HG03196 (cell line): Measurements from ENCODE around the gene WEE1.
"Not testable (repeated sequence)": the region's sequence is repeated elsewhere in the genome, so short reads cannot be mapped to it uniquely, and the experiment has no call there.

Source experiments
- ATAC-seq: cut with Tn5 transposase; IDR thresholded peaks from one replicate; pipeline ENCODE4 v1.9.1; 2021; ENCODE audit not compliant: unreplicated experiment

WEE1 gene

GRCh38 chr11:9619004-9619403, 45.5 kb downstream of the WEE1 start:
- no peak for ATAC-seq

- no peak for ATAC-seq
Measured at GRCh38 chr11:9619971-9620370, 46.5 kb downstream of the WEE1 start.

DNA sequence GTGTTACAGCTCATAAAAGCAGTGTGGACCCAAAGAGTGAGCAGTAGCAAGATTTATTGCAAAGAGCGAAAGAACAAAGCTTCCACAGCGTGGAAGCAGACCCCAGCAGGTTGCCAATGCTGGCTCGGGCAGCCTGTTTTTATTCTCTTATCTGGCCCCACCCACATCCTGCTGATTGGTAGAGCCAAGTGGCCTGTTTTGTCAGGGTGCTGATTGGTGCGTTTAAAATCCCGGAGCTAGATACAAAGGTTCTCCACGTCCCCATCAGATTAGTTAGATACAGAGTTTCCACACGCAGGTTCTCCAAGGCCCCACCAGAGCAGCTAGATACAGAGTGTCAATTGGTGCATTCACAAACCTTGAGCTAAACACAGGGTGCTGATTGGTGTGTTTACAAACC, 48.9 kb downstream of the WEE1 start:
- not testable (repeated sequence) for ATAC-seq

DNA sequence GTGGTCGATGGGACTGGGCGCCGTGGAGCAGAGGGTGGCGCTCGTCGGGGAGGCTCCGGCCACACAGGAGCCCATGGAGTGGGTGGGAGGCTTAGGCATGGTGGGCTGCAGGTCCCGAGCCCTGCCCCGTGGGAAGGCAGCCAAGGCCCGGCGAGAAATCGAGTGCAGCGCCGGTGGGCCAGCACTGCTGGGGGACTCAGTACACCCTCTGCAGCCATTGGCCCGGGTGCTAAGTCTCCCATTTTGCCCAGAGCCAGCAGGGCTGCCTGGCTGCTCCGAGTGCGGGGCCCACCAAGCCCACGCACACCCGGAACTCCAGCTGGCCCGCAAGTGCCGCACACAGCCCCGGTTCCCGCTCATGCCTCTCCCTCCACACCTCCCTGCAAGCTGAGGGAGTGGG, 49.6 kb downstream of the WEE1 start:
- ATAC-seq: not testable (repeated sequence)

- no peak for ATAC-seq
Measured at GRCh38 chr11:9624448-9624847, 51.0 kb downstream of the WEE1 start.

DNA sequence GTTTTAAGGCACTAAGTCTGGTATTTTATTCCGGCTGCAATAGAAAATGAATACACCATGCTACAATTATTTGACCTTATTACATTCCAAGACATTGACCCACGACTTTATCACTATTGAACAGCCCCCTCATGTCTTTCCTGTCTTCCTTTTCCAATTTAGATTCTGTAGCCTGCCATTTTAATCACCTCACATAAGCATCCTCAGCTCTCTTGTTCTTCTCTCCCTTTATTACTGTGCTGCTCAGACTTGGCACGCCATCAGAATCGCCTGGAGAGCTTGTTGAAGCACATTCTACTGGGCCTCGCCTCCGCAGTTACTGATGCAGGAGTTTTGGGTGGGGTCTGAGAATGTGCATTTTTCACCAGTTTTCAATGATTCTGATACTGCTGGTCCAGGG, 51.7 kb downstream of the WEE1 start:
- ATAC-seq: no peak

- no peak for ATAC-seq
Measured at GRCh38 chr11:9625728-9626127, 52.3 kb downstream of the WEE1 start.

DNA sequence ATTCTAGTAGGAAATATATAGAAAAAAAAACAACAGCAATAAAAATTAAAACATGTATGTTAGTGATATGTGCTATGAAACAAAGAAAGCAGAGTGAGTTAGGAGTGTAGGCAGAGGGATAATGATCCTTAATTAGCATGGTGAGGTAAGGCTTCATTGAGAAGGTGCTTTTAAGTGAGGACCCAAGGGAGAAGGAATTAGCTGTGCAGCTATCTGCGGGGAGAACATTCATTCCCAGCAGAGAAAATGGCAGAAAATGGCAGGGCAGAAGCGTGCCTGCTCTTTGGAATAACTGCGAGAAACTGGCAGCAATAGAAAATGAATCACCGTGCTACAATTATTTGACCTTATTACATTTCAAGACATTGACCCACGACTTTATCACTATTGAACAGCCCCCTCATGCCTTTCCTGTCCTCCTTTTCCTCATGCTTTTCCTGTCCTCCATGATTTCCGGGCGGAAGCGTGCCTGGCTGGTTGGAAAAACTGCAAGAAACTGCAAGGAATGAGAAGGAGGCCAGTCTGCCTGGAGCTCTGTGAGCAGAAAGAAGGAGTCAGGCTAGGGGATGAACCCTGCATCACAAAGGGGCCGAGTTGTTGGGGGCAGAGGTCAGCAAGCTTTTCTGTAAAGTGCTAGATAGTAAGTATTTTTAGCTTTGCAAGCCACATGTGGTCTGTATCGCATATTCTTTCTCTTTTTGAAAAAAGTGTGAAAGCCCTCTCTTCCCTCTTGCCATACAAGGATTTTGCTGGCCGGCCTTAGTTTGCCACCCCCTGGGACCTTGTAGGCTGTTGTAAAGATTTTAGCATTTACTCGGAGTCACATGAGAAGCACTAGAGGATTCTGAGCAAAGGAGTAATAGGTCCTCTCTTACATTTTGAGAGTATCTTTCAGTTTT, 53.3 kb downstream of the WEE1 start:
- no peak for ATAC-seq

- no peak for ATAC-seq
Measured at GRCh38 chr11:9629064-9629463, 55.6 kb downstream of the WEE1 start.

DNA sequence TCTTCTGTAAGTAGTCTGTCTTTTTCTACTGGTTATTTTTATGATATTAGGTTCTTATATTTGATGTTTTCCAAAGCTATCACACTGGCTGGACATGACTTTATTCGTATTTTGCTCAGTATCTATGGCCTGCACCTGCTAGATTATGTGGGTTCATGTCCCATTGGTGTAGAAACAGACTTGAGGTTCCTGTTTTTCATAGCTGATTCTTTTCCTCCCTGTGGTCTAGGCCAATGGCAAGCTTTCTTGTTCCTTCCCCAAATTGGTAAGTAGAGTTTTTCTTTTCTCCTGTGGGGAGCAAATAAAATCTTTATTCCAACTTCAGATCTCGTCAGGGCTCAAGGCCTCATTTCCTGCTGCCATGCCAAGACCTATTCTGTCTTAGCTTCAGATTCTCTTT, 60.2 kb downstream of the WEE1 start:
- no peak for ATAC-seq

- no peak for ATAC-seq
Measured at GRCh38 chr11:9636691-9637090, 63.2 kb downstream of the WEE1 start.

DNA sequence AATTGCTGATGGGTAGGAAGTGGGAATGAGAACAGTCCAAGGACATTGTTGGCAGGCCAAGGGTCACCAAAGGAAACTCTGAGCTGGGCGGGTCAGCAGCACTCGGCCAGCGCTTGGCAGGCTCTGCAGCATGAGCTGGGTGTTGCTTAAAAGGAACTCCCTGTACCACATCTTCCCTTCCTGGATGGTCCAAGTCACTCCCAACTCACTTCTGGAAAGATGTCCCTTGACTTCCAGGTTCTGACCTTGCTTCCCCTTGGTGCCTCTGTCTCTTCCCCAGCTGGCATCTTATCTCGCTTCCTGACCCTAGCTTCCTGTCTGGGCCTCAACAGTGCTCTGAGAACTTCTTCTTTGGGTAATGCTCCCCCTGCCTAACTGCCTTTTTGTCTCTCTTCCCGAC, 65.6 kb downstream of the WEE1 start:
- ATAC-seq: no peak
